GM23248 (cell line): Measurements from ENCODE around the gene LRRC73.

Experiments used
- EZH2 ChIP-seq: fragments of 200-600 bp; sonication (generic); IDR thresholded peaks from 2 replicates; pipeline ENCODE4 v1.6.1; 2018; ENCODE audit warnings: antibody characterized with exemption, mild to moderate bottlenecking; ENCODE audit not compliant: insufficient read depth, poor library complexity, severe bottlenecking
- EZH2phosphoT487 ChIP-seq: fragments of 200-600 bp; sonication (generic); IDR thresholded peaks from 2 replicates; pipeline ENCODE4 v1.6.1; 2018; ENCODE audit warnings: antibody characterized with exemption, moderate library complexity, mild to moderate bottlenecking, low read depth; ENCODE audit not compliant: insufficient read depth

DNA sequence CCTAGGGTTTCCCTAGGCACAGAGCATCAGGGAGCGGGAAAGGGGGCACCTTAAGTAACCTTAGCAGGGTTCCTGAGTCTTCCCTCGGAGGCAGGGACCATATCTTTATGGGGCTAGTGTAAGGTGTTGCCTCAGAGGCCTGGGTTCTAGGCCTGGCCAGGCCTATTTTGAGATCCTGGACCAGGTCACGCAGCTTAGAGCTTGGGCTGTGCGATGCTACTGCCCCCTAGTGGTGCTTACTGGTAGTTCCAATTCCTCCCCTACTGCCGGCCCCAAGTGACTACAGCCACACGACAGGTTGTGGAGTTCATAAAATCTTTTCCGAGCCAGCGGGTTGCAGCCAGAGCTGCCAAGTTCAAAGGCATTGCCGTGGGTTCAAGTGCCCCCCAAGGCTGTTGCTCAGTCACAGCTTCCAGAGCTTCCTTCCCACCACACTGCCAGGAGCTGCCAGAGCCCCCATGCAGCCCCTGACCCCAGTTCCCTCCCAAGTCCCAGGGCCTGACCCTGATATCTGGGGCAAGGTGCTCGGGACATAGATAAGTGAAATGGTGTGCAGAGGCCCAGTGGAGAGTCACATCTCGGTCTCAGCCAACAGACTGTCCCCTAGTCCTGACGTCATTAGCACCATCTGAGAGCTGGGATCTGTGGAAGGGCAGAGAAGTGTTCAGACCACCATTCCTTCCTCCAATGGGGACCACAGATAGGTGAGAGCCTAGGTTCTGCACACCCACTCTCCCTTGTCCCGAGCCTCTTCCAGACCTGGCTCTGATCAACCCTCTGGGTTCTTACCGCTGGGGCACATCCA, 3.3 kb downstream of the LRRC73 start:
- no peak for TF ChIP-seq EZH2
- TF ChIP-seq EZH2phosphoT487 = no peak
